ENCODE results near the gene OTOS.

The OTOS gene

GRCh38 chr2:240140920-240141319 lies 462 bp upstream of the OTOS start:
- no peaks in the 10 kb centered on the region for H3K27me3 ChIP-seq (ENCODE audit: control insufficient read depth, insufficient read depth, low read length)
- H3K4me2 ChIP-seq (ENCODE audit: low read length): no peak overlapping the region

GRCh38 chr2:240139666-240140393 lies 628 bp downstream of the OTOS start:
- no peak overlapping the region for H3K4me3 ChIP-seq (ENCODE audit: low read depth, low read length)
- H3K9ac ChIP-seq: no peak overlapping the region
- no peaks in the 10 kb centered on the region for H3K36me3 ChIP-seq (ENCODE audit: control insufficient read depth, insufficient read depth, low read length)
- H3K27me3 ChIP-seq (ENCODE audit: control insufficient read depth, insufficient read depth, low read length): no peaks in the 10 kb centered on the region
- no peaks in the 10 kb centered on the region for H3K79me2 ChIP-seq
- no peak overlapping the region for H3K27ac ChIP-seq
- H2AFZ ChIP-seq: no peak overlapping the region
- H3K9me3 ChIP-seq (ENCODE audit: control insufficient read depth, low read length): no peaks in the 10 kb centered on the region
- TF ChIP-seq CTCF (IDR thresholded peaks at IDR 0.05): no peak
- H3K4me2 ChIP-seq (ENCODE audit: low read length): no peak overlapping the region
- peaks cover 5% of the 10 kb centered on the region for H3K4me1 ChIP-seq

More at GRCh38 chr2:240140920-240141319, 462 bp upstream of the OTOS start:
- no peak overlapping the region for H3K27ac ChIP-seq
- H3K4me3 ChIP-seq (ENCODE audit: low read depth, low read length): no peak overlapping the region
- no peaks in the 10 kb centered on the region for H3K9me3 ChIP-seq (ENCODE audit: control insufficient read depth, low read length)
- no peak for TF ChIP-seq CTCF (IDR thresholded peaks at IDR 0.05)
- no peaks in the 10 kb centered on the region for H3K36me3 ChIP-seq (ENCODE audit: control insufficient read depth, insufficient read depth, low read length)
- no peak overlapping the region for H3K9ac ChIP-seq
- no peaks in the 10 kb centered on the region for H3K79me2 ChIP-seq
- no peaks in the 10 kb centered on the region for H3K4me1 ChIP-seq
- H2AFZ ChIP-seq: no peak overlapping the region

GRCh38 chr2:240139011-240139441 lies 1.4 kb downstream of the OTOS start:
- TF ChIP-seq CTCF (IDR thresholded peaks at IDR 0.05): no peak

GRCh38 chr2:240138254-240138984 lies 2.0 kb downstream of the OTOS start:
- Histone ChIP-seq H3K36me3 (ENCODE audit: control insufficient read depth, insufficient read depth, low read length) (no peaks in the 10 kb centered on the region), H3K9ac (no peak overlapping the region), H3K79me2 (no peaks in the 10 kb centered on the region), H3K4me1 (peaks cover 5% of the 10 kb centered on the region), H3K4me3 (ENCODE audit: low read depth, low read length) (no peak overlapping the region), H2AFZ (no peak overlapping the region), H3K27me3 (ENCODE audit: control insufficient read depth, insufficient read depth, low read length) (no peaks in the 10 kb centered on the region), H3K27ac (no peak overlapping the region), H3K9me3 (ENCODE audit: control insufficient read depth, low read length) (no peaks in the 10 kb centered on the region), H3K4me2 (ENCODE audit: low read length) (no peak overlapping the region)
- TF ChIP-seq CTCF (IDR thresholded peaks at IDR 0.05): no peak

More at GRCh38 chr2:240139011-240139441, 1.4 kb downstream of the OTOS start:
- no peaks in the 10 kb centered on the region for H3K79me2 ChIP-seq
- no peak overlapping the region for H3K9ac ChIP-seq
- no peak overlapping the region for H3K27ac ChIP-seq
- H3K36me3 ChIP-seq (ENCODE audit: control insufficient read depth, insufficient read depth, low read length): no peaks in the 10 kb centered on the region
- H2AFZ ChIP-seq: no peak overlapping the region
- H3K4me1 ChIP-seq: peaks cover 5% of the 10 kb centered on the region
- H3K27me3 ChIP-seq (ENCODE audit: control insufficient read depth, insufficient read depth, low read length): no peaks in the 10 kb centered on the region
- no peak overlapping the region for H3K4me2 ChIP-seq (ENCODE audit: low read length)
- no peaks in the 10 kb centered on the region for H3K9me3 ChIP-seq (ENCODE audit: control insufficient read depth, low read length)
- H3K4me3 ChIP-seq (ENCODE audit: low read depth, low read length): no peak overlapping the region
